Thoracic aorta endothelial cell (primary cell): Measurements from ENCODE around the gene RAB3C. TPM values are rescaled to one million over a fixed set of nuclear protein-coding genes. Genes with fewer than 3 reads are reported as not detected.

Source experiments
- total RNA-seq: library from RNA; depleted of rRNA; stranded (reverse); fragments of >200 nt; gene quantifications from 2 replicates; pipeline ENCODE4 v1.2.3, GENCODE V29; 2012

Gene RAB3C, protein sequence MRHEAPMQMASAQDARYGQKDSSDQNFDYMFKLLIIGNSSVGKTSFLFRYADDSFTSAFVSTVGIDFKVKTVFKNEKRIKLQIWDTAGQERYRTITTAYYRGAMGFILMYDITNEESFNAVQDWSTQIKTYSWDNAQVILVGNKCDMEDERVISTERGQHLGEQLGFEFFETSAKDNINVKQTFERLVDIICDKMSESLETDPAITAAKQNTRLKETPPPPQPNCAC
- not detected in 2 replicates for total RNA-seq

DNA sequence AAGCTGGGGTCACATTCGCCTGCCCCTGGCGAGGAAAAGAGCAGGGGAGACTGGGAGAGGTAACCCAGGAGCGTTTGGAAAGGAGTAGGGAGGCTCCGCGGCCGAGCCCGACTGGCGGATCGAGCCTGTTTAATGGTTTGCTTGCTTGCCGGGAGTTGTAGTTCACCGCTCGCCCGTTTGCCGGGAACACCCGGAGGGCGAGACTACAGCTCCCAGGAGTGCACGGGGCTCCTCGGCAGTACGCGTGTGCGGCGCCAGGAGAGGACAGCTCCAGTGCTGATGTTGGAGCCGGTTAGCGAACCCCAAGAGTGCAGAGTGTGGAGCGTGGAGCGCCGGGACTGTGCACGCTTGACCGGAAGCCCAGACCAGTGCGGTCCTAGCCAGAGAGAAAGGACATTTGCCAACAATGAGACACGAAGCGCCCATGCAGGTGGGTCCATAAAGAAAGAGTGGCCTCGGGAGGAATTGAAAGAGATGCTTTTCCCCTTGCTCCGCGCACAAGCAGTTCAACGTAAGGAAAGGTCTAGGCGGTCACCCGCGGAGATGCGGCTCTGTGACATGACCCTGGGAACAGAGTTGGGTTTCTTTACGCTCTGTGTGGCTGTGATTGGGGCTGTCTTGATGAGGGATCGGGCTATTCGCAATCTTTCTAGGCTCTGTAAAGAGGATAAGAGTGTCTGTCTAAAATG lies at the start of gene RAB3C:
Gene RAB3C (plus strand): TSS at position 273 of the 689 bp plus-strand sequence. CDS start 134 bp downstream, at position 407.

Other genes starting within 250 kb of the RAB3C start
- gene PLK2, start 123.0 kb upstream of the RAB3C start, total RNA-seq: 356 and 783 TPM in 2 replicates
- under 0.01 TPM in 1 of 2 replicates, not detected in the other for gene GAPT, start 91.6 kb upstream of the RAB3C start, total RNA-seq